NCI-H1092 treated with DMSO at 0.1 percent for 48 hours (cell line): Measurements from ENCODE around the gene HRAS.

Experiments
- DNase-seq: peaks from one replicate; lab custom pipeline; 2025; lab: John Stamatoyannopoulos, UW

HRAS gene

GRCh38 chr11:494761-495536, 40.4 kb downstream of the HRAS start:
- no peak for DNase-seq

- no peak for DNase-seq
Measured at GRCh38 chr11:492427-493226, 42.7 kb downstream of the HRAS start.

- no peak for DNase-seq
Measured at GRCh38 chr11:491358-491757, 44.0 kb downstream of the HRAS start.

GRCh38 chr11:490930-491260, 44.5 kb downstream of the HRAS start:
- no peak for DNase-seq

- DNase-seq, result no peak
Measured at GRCh38 chr11:490186-490929, 45.0 kb downstream of the HRAS start.

- DNase-seq, result no peak
Measured at GRCh38 chr11:489610-490185, 45.7 kb downstream of the HRAS start.

- DNase-seq, result no peak
Measured at GRCh38 chr11:488992-489391, 46.4 kb downstream of the HRAS start.

- no peak for DNase-seq
Measured at GRCh38 chr11:488579-488978, 46.8 kb downstream of the HRAS start.

- no peak for DNase-seq
Measured at GRCh38 chr11:488062-488461, 47.3 kb downstream of the HRAS start.

GRCh38 chr11:487571-488021, 47.8 kb downstream of the HRAS start:
- DNase-seq, result no peak

- no peak for DNase-seq
Measured at GRCh38 chr11:486189-486588, 49.2 kb downstream of the HRAS start.

- no peak for DNase-seq
Measured at GRCh38 chr11:484616-485015, 50.8 kb downstream of the HRAS start.
